Right lobe of liver (tissue), 6 donors: ENCODE data around the gene MOB2. TPM values are rescaled to one million over a fixed set of nuclear protein-coding genes. Genes with fewer than 3 reads are reported as not detected.

ENCODE experiments used
- ATAC-seq, 4 donors: fragments of 200-7000 bp; cut with Tn5 transposase; one replicate each; pipeline ENCODE4 v1.9.1; 2020; ENCODE audit warnings: mild to moderate bottlenecking in 4 of 4, moderate library complexity in 4 of 4
- DNase-seq, 3 donors: peaks; one replicate each; pipeline ENCODE4 v3.0.0-alpha.2; 2020
- H3K27ac ChIP-seq, 3 donors: fragments of 200-600 bp; one replicate each; pipeline ENCODE4 v1.8.0; 2022
- H3K27me3 ChIP-seq, 2 donors: fragments of 200-600 bp; one replicate each; pipeline ENCODE4 v1.8.0; 2022
- H3K36me3 ChIP-seq, 4 donors: fragments of 200-600 bp; sonication (generic) in 1 of 4; one replicate each; pipeline versions ENCODE4 v1.5.1 to v1.8.0; 2017 to 2022; ENCODE audit warnings: control low read depth in 1 of 4
- H3K4me1 ChIP-seq, 4 donors: fragments of 200-600 bp; sonication (generic) in 1 of 4; one replicate each; pipeline versions ENCODE4 v1.5.1 to v1.8.0; 2017 to 2022; ENCODE audit warnings: control low read depth in 1 of 4
- H3K4me3 ChIP-seq, 3 donors: fragments of 200-600 bp; one replicate each; pipeline ENCODE4 v1.8.0; 2022
- H3K9me3 ChIP-seq, 4 donors: fragments of 200-600 bp; sonication (generic) in 1 of 4; one replicate each; pipeline versions ENCODE4 v1.5.1 to v1.8.0; 2017 to 2022; ENCODE audit warnings: control low read depth in 1 of 4
- POLR2A ChIP-seq: fragments of 450-650 bp; IDR thresholded peaks from one replicate; pipeline ENCODE4 v1.6.1; 2017; ENCODE audit warnings: antibody characterized with exemption, mild to moderate bottlenecking
- WGBS: methylation state at CpG from one replicate; pipeline ENCODE4 v1.1.6; 2018; ENCODE audit warnings: low coverage, low lambda C conversion rate; ENCODE audit not compliant: insufficient coverage; ENCODE audit errors: missing lambda C conversion rate; 5-methylcytosine and 5-hydroxymethylcytosine counted together
- intact Hi-C, 2 donors: fragments of 100-400 bp; cut with DNase I; formaldehyde crosslinking; loops; one replicate each; pipeline versions ENCODE4 v1.11.2 to v1.14.1; 2022
- total RNA-seq, 6 experiments: library from RNA; depleted of rRNA in 2 of 6; stranded (reverse); fragments of >200 nt in 2 of 6; fragmentation: NEBNext Ultra II Directional in 3 of 6; extraction: Animal tissue kit (Norgen Biotek cat#: 25700) in 3 of 6; gene quantifications; one replicate each; pipeline versions ENCODE4 v1.1.0 to v1.2.4, GENCODE V29; 2016 to 2023
- TF ChIP-seq, protein P1 (sequence below), 4 donors: fragments of 200-600 bp in 3 of 4; fragments of 450-650 bp in 1 of 4; IDR thresholded peaks; one replicate each; pipeline versions ENCODE4 v1.5.1 to v1.8.0; 2016 to 2022; ENCODE audit warnings: antibody characterized with exemption in 4 of 4, mild to moderate bottlenecking in 2 of 4
- donor health status: DM: no; HTN: yes; CAD: no.
- donor health status: DM: no; HTN: no; CAD: no.
- donor health status: DM: no; HTN: no; CAD: no.
- donor health status: DM: no; HTN: yes; CAD: no.
- donor health status: DM: no; HTN: yes; CAD: no.

Gene MOB2
- total RNA-seq, 6 experiments from 2014 or later = 8.5 to 17.0 (median 14.1) TPM

GRCh38 chr11:1484695-1485503 is 1.7 kb downstream of the MOB2 start:
- intact Hi-C loops = no loop called here
- H3K9me3 ChIP-seq = no peaks in the 10 kb centered on the region
- peaks cover 0 to 2% (median 0%) of the 10 kb centered on the region in 4 donors for H3K4me1 ChIP-seq
- no peak for TF ChIP-seq POLR2A
- no peaks in the 10 kb centered on the region for H3K27me3 ChIP-seq
- DNase-seq (peak in 2 of 3 donors; percentile 13 to 39), ATAC-seq (no peak)
- H3K4me3 ChIP-seq = no peak overlapping the region
- 86% methylated on average over 5 of the region's 20 CpGs for WGBS
- H3K36me3 ChIP-seq = peaks cover 0 to 3% (median 0%) of the 10 kb centered on the region in 4 donors
- H3K27ac ChIP-seq = no peak overlapping the region

GRCh38 chr11:1484061-1484671 is 2.4 kb downstream of the MOB2 start:
- Histone ChIP-seq H3K27ac (no peak overlapping the region), H3K36me3 (peaks cover 0 to 3% (median 1%) of the 10 kb centered on the region in 4 donors), H3K9me3 (no peaks in the 10 kb centered on the region), H3K27me3 (no peaks in the 10 kb centered on the region), H3K4me1 (peaks cover 0 to 2% (median 0%) of the 10 kb centered on the region in 4 donors), H3K4me3 (no peak overlapping the region)
- DNase-seq = peak in 2 of 3 donors; percentile 16 to 43
- 100% methylated on average over 1 of the region's 17 CpGs for WGBS
- intact Hi-C loops = no loop called here
- ATAC-seq = no peak
- no peak for TF ChIP-seq POLR2A
- TF ChIP-seq, protein P1, sequence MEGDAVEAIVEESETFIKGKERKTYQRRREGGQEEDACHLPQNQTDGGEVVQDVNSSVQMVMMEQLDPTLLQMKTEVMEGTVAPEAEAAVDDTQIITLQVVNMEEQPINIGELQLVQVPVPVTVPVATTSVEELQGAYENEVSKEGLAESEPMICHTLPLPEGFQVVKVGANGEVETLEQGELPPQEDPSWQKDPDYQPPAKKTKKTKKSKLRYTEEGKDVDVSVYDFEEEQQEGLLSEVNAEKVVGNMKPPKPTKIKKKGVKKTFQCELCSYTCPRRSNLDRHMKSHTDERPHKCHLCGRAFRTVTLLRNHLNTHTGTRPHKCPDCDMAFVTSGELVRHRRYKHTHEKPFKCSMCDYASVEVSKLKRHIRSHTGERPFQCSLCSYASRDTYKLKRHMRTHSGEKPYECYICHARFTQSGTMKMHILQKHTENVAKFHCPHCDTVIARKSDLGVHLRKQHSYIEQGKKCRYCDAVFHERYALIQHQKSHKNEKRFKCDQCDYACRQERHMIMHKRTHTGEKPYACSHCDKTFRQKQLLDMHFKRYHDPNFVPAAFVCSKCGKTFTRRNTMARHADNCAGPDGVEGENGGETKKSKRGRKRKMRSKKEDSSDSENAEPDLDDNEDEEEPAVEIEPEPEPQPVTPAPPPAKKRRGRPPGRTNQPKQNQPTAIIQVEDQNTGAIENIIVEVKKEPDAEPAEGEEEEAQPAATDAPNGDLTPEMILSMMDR (IDR thresholded peaks at IDR 0.05) = no peak

- DNase-seq (peak in 2 of 3 donors; percentile 7 to 31), ATAC-seq (no peak)
- intact Hi-C loops = no loop called here
- TF ChIP-seq, protein P1 (IDR thresholded peaks at IDR 0.05) = no peak
- TF ChIP-seq POLR2A = no peak
- no CpG with 5 or more reads among the region's 6 CpGs for WGBS
- Histone ChIP-seq H3K4me1 (peaks cover 0 to 2% (median 0%) of the 10 kb centered on the region in 4 donors), H3K27ac (no peak overlapping the region), H3K27me3 (no peaks in the 10 kb centered on the region), H3K4me3 (no peak overlapping the region), H3K9me3 (no peaks in the 10 kb centered on the region), H3K36me3 (peaks cover 0 to 5% (median 2%) of the 10 kb centered on the region in 4 donors)
Measured at GRCh38 chr11:1483445-1483961, 3.1 kb downstream of the MOB2 start.

DNA sequence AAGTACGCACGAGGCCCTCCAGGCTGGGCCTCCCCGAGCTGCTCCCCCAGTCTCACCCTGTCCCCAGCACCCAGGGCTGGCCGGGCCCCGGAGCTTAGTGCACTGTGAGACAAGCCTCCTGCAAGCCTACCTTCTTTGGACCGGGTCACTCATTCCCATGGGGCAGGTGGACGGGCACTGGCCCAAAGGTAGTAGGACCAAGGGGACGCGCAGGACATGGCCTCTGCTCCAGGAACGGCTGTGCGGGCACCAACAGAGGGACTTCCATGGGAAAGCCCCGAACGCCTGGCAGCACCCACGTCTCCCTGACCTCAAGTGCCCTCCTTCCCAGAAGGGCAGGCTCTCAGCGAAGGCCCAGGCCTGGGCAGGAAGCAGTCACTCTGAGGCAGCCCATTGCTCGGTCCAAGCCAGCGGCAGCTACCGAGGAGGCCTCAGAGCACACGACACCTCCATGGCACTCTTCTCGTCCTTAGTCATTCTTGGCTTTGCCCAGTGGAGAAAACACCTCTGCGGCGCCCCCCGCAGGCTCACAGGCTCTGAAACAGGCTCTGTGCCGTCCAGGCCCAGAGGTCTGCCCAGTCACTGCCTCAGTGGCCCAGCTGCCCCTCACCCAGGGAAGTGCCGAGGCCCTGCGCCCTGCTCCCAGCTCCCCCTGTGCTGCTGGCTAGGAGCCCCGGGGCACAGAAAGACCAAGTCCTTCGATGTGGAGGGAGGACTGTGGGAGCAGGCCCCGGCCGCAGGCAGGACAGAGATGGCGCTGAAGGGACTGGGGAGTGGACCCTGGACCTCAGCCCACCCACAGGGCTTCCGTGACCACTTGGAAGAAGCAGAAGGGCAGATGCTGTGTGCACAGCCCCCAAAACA is 3.8 kb downstream of the MOB2 start:
- WGBS = no CpG with 5 or more reads among the region's 32 CpGs
- peak in 1 of 4 donors; percentile 3 for ATAC-seq
- Histone ChIP-seq H3K36me3 (peaks cover 0 to 9% (median 4%) of the 10 kb centered on the region in 4 donors), H3K27me3 (no peaks in the 10 kb centered on the region), H3K9me3 (no peaks in the 10 kb centered on the region), H3K27ac (no peak overlapping the region), H3K4me1 (peaks cover 0 to 2% (median 0%) of the 10 kb centered on the region in 4 donors), H3K4me3 (no peak overlapping the region)
- intact Hi-C loops = no loop called here
- peak in 2 of 3 donors; percentile 13 to 45 for DNase-seq
- TF ChIP-seq POLR2A = no peak
- TF ChIP-seq, protein P1 (IDR thresholded peaks at IDR 0.05) = no peak
